MCF 10A (cell line): ENCODE data around the gene SLC12A6. TPM values are rescaled to one million over a fixed set of nuclear protein-coding genes. Genes with fewer than 3 reads are reported as not detected.

Experiments
- BruUV-seq: library from RNA; stranded (reverse); fragments of 400-500 nt; replicated peaks from 2 replicates; lab custom pipeline; 2021; lab: Mats Ljungman, UMichigan
- CTCF ChIA-PET: fragments of 300-600 bp; sonication (Branson Sonifier 250); formaldehyde crosslinking; extraction: SDS; loops from one replicate; lab custom pipeline; 2021; ENCODE audit warnings: antibody characterized with exemption, inconsistent platforms; lab: Yijun Ruan, JAX
- POLR2A ChIA-PET: fragments of 300-600, 350-650 bp; sonication (Branson Sonifier 250); formaldehyde crosslinking; extraction: SDS; loops from one replicate; lab custom pipeline; 2020; ENCODE audit warnings: antibody characterized with exemption, inconsistent platforms; lab: Yijun Ruan, JAX
- DNase-seq: peaks from one replicate; pipeline ENCODE4 v3.0.0-alpha.2; 2018; ENCODE audit not compliant: unreplicated experiment
- H3K27ac Mint-ChIP-seq: one replicate; pipeline ENCODE4 v1.8.0; 2022; ENCODE audit warnings: mild to moderate bottlenecking, low read depth, mixed read lengths; ENCODE audit not compliant: unreplicated experiment
- H3K27me3 Mint-ChIP-seq: one replicate; pipeline ENCODE4 v1.8.0; 2022; ENCODE audit warnings: mixed read lengths; ENCODE audit not compliant: insufficient read depth, unreplicated experiment
- H3K36me3 Mint-ChIP-seq: one replicate; pipeline ENCODE4 v1.8.0; 2022; ENCODE audit warnings: mild to moderate bottlenecking, moderate library complexity, mixed read lengths; ENCODE audit not compliant: insufficient read depth, unreplicated experiment
- H3K4me1 Mint-ChIP-seq: one replicate; pipeline ENCODE4 v1.8.0; 2022; ENCODE audit warnings: mixed read lengths; ENCODE audit not compliant: insufficient read depth, unreplicated experiment
- H3K4me3 Mint-ChIP-seq: one replicate; pipeline ENCODE4 v1.8.0; 2022; ENCODE audit warnings: mild to moderate bottlenecking, moderate library complexity, mixed read lengths; ENCODE audit not compliant: unreplicated experiment
- H3K9me3 Mint-ChIP-seq: one replicate; pipeline ENCODE4 v1.8.0; 2022; ENCODE audit warnings: mixed read lengths; ENCODE audit not compliant: unreplicated experiment
- intact Hi-C: fragments of 100-400 bp; cut with micrococcal nuclease; formaldehyde crosslinking; loops from 2 replicates; pipeline ENCODE4 v1.14.1; 2022
- microRNA-seq: library from miRNA; unstranded; fragments of <30 nt; microRNA quantifications from one replicate; pipeline ENCODE4 v1.2.0, GENCODE V29; 2022
- total RNA-seq: library from RNA; stranded (reverse); gene quantifications from 2 replicates; pipeline ENCODE4 v1.2.3, GENCODE V29; 2022
- TF ChIP-seq, protein P1 (sequence below): fragments of 200-600 bp; IDR thresholded peaks from one replicate; pipeline ENCODE4 v1.8.0; 2022; ENCODE audit warnings: antibody characterized with exemption, mild to moderate bottlenecking; ENCODE audit not compliant: unreplicated experiment

Gene SLC12A6
- total RNA-seq, 1 experiment from 2014 or later, result 11.7 TPM

DNA sequence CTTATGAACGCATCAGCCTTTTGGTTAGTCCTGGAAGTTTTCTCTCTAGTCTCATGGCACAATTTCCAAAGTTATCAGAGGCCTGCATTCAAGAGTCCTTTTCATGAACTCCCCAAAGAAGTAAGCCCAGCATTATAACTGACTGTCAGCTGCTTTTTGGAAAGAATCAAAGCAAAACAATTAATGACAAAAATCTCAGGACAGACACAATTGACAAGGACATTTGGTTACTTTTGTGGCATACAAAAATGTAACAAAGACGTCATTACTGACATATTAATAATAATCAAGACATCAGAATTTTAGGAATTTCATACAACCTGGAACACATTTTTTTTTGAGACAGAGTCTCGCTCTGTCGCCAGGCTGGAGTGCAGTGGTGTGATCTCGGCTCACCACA lies 148.9 kb downstream of the SLC12A6 start:
- Mint-ChIP-seq H3K9me3 (no peaks in the 10 kb centered on the region), H3K27ac (no peak overlapping the region), H3K27me3 (no peaks in the 10 kb centered on the region), H3K4me3 (no peak overlapping the region), H3K4me1 (peaks cover 4% of the 10 kb centered on the region), H3K36me3 (peaks cover 7% of the 10 kb centered on the region)
- ChIA-PET CTCF (interaction anchor here (0.5 kb wide), 1 partner anchor 807 kb away, joined by 3 read pairs; no protein-coding TSS in a partner anchor), POLR2A (no interaction called here)
- TF ChIP-seq, protein P1, sequence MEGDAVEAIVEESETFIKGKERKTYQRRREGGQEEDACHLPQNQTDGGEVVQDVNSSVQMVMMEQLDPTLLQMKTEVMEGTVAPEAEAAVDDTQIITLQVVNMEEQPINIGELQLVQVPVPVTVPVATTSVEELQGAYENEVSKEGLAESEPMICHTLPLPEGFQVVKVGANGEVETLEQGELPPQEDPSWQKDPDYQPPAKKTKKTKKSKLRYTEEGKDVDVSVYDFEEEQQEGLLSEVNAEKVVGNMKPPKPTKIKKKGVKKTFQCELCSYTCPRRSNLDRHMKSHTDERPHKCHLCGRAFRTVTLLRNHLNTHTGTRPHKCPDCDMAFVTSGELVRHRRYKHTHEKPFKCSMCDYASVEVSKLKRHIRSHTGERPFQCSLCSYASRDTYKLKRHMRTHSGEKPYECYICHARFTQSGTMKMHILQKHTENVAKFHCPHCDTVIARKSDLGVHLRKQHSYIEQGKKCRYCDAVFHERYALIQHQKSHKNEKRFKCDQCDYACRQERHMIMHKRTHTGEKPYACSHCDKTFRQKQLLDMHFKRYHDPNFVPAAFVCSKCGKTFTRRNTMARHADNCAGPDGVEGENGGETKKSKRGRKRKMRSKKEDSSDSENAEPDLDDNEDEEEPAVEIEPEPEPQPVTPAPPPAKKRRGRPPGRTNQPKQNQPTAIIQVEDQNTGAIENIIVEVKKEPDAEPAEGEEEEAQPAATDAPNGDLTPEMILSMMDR, result no peak
- BruUV-seq, result no TSS peak
- intact Hi-C loops, result no loop called here
- DNase-seq, result no peak

GRCh38 chr15:34185666-34186065 lies 151.9 kb downstream of the SLC12A6 start:
- no peak overlapping the region for H3K4me3 Mint-ChIP-seq
- no peak for DNase-seq
- TF ChIP-seq, protein P1, result no peak
- POLR2A ChIA-PET, result interaction anchor here (0.7 kb wide), 1 partner anchor 26 kb away, joined by 3 read pairs; no protein-coding TSS in a partner anchor
- H3K27ac Mint-ChIP-seq, result no peak overlapping the region
- intact Hi-C loops, result no loop called here
- H3K4me1 Mint-ChIP-seq, result peaks cover 4% of the 10 kb centered on the region
- H3K36me3 Mint-ChIP-seq, result peaks cover 4% of the 10 kb centered on the region
- no TSS peak for BruUV-seq
- CTCF ChIA-PET, result no interaction called here
- H3K27me3 Mint-ChIP-seq, result no peaks in the 10 kb centered on the region
- no peaks in the 10 kb centered on the region for H3K9me3 Mint-ChIP-seq

DNA sequence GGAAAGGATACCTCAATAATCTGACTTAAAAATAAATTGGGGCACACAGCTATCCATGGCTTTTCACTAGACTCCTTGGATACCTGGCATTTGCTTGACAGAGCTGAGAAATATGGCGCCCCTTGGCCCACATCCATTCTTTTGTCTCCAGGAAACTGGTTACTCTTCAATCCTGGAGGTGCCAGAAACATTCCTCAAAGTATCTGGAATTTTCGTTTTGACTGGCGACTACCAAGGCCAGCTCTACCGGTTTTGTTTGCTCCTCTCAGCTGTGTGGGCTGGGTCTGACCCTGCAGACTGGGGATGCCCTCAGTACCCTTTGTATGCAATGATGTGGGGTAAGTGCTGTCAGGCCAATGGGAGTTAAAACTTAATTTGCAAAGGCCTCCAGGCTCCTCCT lies 154.6 kb downstream of the SLC12A6 start:
- TF ChIP-seq, protein P1, result no peak
- DNase-seq, result no peak
- Mint-ChIP-seq H3K27me3 (no peaks in the 10 kb centered on the region), H3K27ac (no peak overlapping the region), H3K4me1 (no peaks in the 10 kb centered on the region), H3K36me3 (peaks cover 9% of the 10 kb centered on the region), H3K4me3 (no peak overlapping the region), H3K9me3 (no peaks in the 10 kb centered on the region)
- ChIA-PET CTCF (interaction anchor here (0.6 to 0.7 kb wide), 2 partner anchors 18 to 70 kb away, joined by 3 to 4 read pairs; no protein-coding TSS in a partner anchor), POLR2A (interaction anchor here (0.7 kb wide), 1 partner anchor 89 kb away, joined by 3 read pairs; no protein-coding TSS in a partner anchor)
- no TSS peak for BruUV-seq
- intact Hi-C loops, result no loop called here

Small RNA genes within 50 kb of the gene (microRNA-seq; reads per million reads assigned to microRNA genes)
- gene MIR1233-1, result not detected

Other genes with a start within 250 kb of the SLC12A6 start
- gene EMC7, start 235.9 kb downstream of the SLC12A6 start, total RNA-seq, result 98.2 and 134 TPM in 2 replicates
- 2.4 and 2.6 TPM in 2 replicates for gene PGBD4, start 235.7 kb downstream of the SLC12A6 start, total RNA-seq
- gene KATNBL1, start 127.7 kb downstream of the SLC12A6 start, total RNA-seq, result 38.2 and 47.6 TPM in 2 replicates
- gene EMC4, start 112.8 kb downstream of the SLC12A6 start, total RNA-seq, result 115 and 119 TPM in 2 replicates
- gene NOP10, start 5.4 kb upstream of the SLC12A6 start, total RNA-seq, result 168 and 187 TPM in 2 replicates
- not detected in 2 replicates for gene NUTM1, start 5.5 kb upstream of the SLC12A6 start, total RNA-seq
- 17.0 and 17.4 TPM in 2 replicates for gene LPCAT4, start 29.4 kb upstream of the SLC12A6 start, total RNA-seq
- gene GOLGA8A, start 100.0 kb upstream of the SLC12A6 start, total RNA-seq, result 173 and 192 TPM in 2 replicates
- 176 and 233 TPM in 2 replicates for gene GOLGA8B, start 245.9 kb upstream of the SLC12A6 start, total RNA-seq